GM19372 (cell line): ENCODE results near the gene PYURF.
"Not testable (repeated sequence)": the region's sequence is repeated elsewhere in the genome, so short reads cannot be mapped to it uniquely, and the experiment has no call there.

Experiments used
- ATAC-seq: cut with Tn5 transposase; IDR thresholded peaks from one replicate; pipeline ENCODE4 v1.9.1; 2021; ENCODE audit warnings: mild to moderate bottlenecking, low read depth, moderate library complexity; ENCODE audit not compliant: unreplicated experiment

The PYURF gene, protein sequence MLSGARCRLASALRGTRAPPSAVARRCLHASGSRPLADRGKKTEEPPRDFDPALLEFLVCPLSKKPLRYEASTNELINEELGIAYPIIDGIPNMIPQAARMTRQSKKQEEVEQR

DNA sequence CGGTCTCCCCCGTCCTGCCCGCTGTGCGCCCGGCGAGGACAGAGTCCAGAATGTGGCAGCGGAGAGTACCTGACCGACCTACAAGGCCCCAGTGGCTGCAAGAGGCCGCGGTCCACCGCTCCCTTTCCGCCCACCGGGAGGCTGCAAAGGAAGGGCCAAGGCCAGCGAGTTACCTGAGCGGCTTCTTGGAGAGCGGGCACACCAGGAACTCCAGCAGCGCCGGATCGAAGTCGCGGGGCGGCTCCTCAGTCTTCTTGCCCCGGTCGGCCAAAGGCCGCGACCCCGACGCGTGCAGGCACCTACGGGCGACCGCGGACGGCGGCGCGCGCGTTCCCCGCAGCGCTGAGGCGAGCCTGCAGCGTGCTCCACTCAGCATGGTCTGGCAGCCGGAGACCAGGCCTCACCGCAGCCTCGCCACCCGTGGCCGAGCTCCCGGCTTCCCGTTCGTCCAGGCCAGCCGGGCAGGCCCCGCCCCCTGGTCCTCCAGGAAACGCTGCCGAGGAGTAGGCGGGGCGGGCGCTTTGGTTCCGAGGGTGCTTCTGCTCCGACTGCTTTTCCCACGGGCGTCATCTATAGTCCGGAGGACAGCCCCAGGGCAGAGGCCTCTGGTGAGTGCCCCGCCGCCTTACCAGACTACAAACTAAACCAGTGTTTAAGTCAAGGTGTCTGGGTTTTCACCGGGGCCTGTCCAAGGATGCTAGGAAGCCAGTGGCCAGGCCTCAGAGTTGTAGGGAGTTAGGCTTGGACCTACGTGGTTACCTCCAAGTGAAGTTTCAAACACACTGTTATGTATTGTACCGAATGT lies at the start of gene PYURF:
Gene PYURF, minus strand, starts transcription at position 452 of the 805 bp plus-strand sequence. Its CDS starts 76 bp downstream, at position 376.
- peak; percentile 71 for ATAC-seq

DNA sequence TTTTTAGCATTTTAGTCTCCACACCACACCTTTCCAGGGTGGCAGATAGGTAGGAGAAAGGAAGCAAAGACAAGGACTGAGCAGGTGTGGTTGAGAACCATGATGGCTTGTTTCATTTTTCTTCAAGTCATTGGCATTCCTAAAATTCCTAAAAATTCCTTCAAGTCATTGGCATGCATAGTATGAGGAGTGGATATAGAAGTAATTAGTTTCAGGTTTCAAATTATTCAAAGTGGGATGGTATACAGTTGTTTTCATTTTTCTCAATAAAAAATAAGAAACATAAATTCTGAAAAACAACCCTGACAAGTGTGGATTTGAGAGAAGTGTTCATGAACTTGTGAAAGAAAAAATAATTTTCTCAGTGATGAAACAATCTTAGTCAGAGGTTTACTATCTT lies 46.4 kb upstream of the PYURF start:
- no peak for ATAC-seq

DNA sequence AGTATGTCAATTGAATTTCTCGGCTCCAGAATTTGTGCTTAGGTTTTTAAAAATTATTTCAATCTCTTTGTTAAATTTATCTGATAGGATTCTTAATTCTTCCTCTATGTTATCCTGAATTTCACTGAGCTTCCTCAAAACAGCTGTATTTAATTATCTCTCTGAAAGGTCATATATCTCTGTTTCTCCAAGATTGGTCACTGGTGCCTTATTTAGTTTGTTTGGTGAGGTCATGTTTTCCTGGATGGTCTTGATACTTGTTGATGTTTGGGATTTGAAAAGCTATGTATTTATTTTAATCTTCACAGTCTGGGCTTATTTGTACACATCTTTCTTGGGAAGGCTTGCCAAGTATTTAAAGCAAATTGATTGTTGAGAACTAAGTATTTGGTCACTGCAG lies 44.0 kb upstream of the PYURF start:
- ATAC-seq = no peak

DNA sequence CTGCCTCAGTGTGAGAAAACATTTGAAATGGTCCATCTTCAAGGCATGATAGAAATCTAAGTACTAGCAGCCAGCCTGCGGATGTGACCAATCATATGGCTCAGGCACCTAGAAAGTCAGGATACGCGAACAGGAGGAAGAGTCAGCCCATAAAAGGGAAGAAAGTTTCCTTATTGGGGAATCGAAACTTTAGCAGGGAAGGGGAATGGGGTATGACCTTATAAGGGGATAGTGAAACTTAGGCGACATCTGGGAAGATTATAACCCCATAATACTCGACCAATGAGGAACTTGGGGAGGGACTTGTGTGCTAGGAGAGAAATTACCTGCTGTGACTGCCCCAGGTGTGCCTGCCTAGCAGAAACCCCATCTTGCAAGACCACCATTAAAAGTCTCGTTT lies 26.2 kb upstream of the PYURF start:
- ATAC-seq = no peak

DNA sequence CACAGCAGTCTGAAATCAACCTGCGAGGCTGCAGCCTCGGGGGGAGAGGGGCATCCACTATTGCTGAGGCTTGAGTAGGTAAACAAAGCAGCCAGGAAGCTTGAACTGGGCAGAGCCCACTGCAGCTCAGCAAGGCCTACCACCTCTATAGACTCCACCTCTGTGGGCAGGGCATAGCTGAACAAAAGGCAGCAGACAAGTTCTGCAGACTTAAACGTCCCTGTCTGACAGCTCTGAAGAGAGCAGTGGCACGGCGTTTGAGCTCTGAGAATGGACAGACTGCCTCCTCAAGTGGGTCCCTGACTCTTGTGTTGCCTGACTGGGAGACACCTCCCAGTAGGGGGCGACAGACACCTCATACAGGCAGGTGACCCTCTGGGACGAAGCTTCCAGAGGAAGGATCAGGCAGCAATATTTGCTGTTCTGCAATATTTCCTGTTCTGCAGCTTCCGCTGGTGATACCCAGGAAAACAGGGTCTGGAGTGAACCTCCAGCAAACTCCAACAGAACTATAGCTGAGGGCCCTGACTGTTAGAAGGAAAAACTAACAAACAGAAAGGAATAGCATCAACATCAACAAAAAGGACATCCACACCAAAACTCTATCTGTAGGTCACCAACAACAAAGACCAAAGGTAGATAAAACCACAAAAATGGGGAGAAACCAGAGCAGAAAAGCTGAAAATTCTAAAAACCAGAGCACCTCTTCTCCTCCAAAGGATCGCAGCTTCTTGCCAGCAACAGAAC lies 15.9 kb upstream of the PYURF start:
- ATAC-seq = not testable (repeated sequence)

DNA sequence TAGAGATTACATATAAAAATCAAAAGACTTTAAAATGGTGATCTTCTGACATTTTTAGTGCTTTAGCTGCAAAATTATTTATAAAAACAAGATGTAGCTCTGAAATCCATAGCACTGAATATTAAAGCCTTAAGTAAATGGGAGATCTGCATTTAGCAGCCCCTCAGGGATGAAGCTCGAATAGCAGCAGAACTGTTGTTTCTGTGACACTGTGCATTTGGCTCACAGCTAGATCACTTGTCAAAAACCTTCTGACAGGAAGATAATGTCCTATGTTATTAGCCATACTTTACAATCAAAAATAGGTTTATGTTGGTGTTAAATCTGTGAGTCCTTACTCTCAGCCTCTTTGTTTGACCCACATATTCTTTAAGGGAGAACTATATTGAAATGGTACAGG lies 14.1 kb upstream of the PYURF start:
- no peak for ATAC-seq

DNA sequence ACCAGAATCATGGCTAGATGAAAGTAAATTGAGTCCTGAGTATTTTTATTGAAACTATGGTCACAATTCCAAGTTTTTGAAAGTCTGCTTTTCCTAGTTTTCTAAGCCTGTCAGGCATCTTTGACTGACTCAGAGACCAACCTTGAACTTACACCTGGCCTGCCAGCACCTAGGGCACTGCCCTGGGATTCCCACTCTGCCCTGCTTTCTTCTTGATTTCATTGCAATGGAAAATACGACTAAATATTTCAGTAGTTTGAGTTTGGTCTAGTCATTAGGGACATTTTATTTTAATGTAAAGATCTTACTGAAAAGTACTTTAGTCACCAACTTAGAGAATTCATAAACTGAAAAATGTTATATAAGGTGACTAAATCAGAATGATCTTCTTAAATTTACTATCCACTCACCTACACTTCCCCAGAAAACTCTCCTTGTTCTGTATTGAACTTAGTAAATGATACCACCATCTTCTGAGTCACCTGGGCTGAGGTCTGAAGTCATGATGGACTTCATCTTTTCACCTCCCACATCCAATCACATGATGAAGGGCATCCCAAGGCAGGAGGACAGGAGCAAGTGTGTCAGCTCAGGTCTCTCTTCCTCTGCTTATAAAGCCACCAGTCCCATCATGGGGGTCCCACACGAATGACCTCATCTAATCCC lies 11.6 kb upstream of the PYURF start:
- no peak for ATAC-seq

DNA sequence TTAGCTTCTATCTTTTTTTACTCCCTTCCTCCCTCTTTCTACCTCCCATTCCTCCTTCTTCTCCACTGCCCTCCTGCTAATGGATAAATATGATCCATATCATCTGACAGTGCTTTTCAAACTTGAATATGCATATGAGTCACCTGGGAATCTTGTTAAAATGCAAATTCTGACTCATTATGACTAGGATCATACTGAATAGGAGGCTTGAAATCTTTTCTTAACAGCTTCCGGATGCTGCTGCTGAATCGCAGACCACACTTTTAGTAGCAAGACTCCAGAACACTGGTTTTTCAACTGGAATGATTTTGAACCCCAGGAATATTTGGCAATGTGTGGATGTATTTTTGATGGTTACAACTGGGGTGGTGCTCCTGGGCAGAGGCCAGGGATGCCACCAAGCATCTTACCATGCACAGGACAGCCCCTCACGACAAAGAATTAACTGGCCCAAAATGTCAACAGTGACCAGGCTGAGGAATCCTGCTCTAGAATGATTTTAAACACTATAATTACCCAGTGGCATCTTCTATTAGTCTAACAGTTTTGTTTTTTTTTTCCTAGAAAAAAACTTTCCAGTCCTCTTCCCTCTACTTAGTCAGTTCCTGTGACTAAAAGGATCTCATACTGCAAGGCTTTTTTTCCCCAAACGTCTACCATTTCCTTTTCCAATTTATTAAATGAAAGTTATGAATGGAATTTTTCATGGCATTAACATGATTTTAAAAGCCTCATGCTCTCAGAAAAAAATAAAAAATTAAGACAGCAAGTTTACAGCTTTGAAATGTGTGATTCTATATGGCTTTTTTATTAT lies 10.6 kb upstream of the PYURF start:
- ATAC-seq = no peak

DNA sequence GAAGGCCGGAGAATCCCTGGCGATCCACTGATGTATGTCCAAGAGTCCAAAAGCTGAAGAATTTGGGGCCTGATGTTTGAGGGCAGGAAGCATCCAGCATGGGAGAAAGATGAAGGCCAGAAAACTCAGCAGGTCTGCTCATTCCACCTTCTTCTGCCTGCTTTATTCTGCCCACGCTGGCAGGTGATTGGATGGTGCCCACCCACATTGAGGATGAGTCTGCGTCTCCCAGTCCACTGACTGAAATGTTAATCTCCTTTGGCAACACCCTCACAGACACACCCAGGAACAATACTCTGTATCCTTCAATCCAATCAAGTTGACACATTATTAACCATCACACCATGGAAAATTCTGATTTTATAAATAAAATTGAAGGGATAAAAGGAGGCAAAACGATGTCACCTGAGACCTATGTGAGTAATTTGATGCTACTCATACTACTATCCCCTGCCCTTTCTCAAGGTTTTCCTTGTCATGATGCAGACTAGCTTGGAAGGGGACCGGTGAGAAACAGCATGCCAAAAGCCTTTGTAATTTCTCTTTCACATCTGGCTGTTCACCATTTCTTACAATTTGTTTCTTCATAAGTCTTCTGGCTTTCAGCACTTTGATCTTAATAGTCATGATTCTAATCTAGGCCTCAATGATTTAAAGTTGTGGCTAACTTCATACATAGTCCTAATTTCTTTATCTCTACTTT lies 9.7 kb upstream of the PYURF start:
- ATAC-seq = no peak

DNA sequence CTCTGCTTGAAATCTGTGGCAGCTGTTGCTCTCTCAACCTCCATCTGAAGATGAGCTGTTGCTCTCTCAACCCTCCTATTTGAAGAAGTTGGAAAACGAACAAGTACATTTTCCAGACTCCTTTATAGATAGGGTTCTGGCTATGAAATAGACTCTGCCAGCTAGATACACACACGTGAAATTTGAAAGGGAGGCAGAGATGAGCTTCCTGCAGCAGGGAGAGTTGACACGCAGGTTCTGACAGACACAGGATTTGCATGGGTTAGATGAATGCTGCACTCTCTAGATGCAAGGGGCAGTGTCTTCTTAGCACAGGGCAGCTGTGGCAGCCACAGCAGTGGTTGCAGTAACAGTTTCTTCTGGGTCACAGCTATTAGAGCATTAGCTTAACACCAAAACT lies 8.0 kb upstream of the PYURF start:
- no peak for ATAC-seq

DNA sequence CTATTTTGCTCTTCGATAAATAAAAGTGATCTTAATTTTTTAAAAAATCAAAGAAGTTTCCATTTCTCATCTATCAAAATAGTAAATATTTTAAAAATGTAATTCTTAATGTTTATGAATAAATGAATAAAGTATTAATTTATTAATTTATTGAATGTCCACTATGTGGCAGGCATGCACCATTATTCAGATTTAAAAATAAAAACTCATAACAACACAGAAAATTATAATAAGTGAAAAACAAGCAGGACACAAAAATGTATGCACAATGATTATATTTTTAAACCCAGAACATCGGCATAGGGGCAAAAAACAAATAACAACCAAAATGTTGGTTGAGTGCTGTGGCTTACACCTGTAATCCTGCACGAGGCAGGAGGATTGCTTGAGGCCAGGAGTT lies 5.3 kb upstream of the PYURF start:
- ATAC-seq = no peak

DNA sequence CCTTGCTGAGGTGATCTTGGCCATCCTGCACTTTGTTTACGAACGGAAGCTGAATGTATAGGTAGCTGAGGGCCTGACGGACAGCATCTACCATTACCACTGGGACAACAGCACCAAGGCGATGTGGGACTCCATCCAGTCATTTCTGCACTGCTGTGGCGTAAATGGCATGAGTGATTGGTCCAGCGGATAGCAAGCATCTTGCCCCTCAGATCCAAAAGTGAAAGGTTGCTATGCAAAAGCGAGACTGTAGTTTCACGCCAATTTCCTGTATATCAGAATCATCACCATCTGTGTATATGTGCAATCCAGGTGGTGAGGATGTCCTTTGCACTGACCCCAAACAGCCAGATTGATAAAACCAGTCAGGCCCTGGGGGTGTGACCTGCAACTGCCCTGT lies 4.2 kb upstream of the PYURF start:
- ATAC-seq = no peak

DNA sequence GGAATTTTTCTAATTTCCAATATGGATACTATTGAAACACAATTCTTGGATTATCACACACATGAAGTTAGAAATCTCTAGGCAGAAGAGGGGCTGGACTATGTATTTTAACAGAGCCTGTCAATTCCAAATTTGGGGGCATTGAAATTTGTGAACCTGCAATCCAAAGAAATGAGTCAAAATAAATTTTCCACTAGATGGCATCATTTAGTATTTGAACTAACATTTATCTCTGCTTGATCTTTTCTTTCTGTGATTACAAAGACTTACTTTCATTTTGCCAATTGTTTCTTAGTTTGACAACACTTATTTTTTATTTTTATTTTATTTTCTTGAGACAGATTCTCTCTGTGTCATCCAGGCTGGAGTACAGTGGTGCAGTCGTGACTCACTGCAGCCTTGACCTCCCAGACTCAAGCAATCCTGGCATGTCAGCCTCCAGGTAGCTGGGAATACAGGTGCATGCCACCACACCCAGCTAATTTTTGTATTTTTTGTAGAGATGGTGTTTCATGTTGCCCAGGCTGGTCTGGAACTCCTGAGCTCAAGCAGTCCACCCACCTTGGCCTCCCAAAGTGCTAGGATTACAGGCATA lies 2.7 kb upstream of the PYURF start:
- no peak for ATAC-seq

DNA sequence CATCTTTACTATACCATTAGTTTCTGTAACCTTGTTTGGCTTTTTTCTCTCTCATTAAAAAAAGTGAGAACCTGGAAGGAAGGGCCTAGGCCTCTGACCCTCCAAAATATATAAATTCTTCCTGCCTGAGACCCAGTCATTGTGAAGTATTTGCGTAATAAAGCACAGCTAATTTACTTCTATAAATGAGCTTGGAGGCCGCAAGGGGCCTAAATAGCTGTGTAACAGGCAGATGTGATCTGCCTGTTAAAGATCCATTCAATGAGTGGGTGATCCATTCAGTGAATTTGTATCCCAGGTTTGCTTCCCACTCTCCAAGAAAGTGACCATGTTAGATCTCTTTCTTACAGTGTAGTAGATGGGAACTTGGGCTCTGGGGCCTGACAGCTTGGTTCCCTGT lies 595 bp upstream of the PYURF start:
- ATAC-seq = no peak

DNA sequence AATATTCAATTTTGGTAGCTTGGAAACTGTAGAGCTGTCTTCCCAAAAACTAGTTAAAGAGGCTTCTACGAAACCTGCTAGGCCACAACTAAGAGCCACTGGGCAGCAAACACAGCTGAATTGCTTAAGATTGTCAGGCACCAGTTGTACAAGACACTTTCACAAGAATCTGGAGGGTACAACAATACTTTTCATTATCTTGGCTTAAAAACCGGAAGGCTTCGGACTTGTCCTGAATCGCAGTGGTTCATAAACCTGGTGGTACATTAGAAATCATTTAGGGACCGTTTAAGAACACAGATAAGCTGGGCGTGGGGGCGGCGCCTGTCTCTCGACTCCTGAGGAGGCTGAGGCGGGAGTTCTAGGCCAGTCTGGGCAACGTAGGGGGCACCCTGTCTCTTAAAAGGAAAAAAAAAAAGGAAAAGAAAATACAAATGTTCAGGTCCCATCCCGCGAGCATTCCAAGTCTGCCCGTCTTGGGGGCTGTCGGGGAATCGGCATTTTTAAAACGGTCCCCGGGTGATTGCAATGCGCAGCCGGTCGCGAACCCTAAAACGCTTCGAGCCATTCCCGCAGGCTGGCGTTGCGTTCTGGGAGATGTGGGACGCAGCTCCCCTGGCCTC lies 763 bp downstream of the PYURF start:
- ATAC-seq = no peak

DNA sequence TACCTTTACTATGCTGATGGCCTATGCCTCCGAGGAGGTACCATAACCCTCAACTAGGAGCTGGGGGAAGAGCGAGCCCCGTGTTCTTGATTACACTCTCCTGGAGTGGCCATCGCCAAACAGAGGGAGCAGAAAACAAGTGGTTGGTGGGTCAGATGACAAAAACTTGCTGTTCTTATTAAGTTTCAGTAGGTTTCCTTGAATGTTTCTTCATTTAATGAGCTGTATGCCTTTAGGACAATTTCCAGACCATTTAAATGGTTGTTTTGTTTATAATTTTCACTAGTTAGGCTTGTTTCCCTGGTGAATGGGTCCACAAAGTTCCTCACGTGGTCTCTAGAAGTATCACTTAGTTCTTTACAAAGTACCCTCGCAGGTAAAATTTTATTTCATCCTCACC lies 4.7 kb downstream of the PYURF start:
- ATAC-seq = no peak

DNA sequence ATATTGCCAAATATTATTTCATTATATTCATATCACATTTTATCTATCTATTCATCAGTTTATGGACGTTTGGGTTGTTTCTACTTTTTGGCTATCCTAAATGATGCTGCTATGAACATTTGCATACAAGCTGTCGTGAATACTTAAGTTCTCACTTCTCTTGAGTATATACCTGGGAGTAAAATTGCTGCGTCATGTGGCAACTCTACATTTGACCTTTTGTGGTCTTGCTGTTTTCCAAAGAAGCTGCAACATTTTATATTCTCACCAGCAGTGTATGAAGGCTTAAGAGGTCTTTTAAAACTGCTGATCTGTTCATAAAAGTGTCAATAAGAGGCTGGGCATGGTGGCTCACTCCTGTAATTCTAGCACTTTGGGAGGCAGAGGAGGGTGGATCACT lies 5.8 kb downstream of the PYURF start:
- no peak for ATAC-seq

DNA sequence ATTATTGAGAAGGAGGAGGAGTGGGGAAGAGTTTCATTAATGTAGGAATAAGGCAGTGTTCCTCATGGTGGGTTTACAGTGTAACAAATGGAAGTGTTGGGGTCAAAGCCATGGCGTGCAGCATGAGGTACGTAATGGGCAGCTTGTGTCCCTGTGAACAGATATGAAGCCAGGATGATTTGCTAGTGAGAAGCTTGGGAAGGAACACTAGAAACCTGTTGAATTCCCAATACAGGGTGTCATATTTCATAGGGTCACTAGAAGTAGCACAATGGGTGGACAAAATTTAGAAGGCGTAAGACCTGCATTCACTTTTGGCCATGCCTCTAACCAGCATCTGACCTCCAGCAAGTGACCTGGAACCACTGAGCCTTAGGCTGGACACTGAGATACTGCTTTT lies 6.8 kb downstream of the PYURF start:
- ATAC-seq = no peak
